GM12873 (cell line): ENCODE measurements around the gene GALNTL6.

Source experiments
- TF ChIP-seq, protein P1 (sequence below): IDR thresholded peaks from 2 replicates; pipeline ENCODE4 v1.5.1; 2012; ENCODE audit warnings: low read depth, mild to moderate bottlenecking, moderate library complexity, low read length, control low read depth; ENCODE audit not compliant: insufficient read depth; ENCODE audit errors: missing control alignments

GALNTL6 gene

DNA sequence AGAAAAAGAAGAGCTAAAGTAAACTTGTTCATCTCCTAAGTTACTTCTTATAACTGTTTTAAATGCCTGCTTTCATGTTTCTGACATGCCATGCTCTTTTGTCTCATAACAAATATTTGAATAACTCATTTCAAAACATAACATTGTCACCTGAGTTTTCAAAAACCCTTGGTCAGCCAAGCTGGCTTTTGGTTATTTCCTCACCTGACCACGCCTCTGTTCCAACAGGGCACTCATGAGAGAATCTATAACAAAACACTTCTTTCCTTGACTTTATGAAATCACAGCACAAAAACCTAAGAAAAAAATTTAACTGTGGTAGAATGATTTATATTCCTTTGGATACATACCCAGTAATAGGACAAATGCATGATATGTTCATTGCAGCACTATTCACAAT, 1182.5 kb downstream of the GALNTL6 start:
- TF ChIP-seq, protein P1, sequence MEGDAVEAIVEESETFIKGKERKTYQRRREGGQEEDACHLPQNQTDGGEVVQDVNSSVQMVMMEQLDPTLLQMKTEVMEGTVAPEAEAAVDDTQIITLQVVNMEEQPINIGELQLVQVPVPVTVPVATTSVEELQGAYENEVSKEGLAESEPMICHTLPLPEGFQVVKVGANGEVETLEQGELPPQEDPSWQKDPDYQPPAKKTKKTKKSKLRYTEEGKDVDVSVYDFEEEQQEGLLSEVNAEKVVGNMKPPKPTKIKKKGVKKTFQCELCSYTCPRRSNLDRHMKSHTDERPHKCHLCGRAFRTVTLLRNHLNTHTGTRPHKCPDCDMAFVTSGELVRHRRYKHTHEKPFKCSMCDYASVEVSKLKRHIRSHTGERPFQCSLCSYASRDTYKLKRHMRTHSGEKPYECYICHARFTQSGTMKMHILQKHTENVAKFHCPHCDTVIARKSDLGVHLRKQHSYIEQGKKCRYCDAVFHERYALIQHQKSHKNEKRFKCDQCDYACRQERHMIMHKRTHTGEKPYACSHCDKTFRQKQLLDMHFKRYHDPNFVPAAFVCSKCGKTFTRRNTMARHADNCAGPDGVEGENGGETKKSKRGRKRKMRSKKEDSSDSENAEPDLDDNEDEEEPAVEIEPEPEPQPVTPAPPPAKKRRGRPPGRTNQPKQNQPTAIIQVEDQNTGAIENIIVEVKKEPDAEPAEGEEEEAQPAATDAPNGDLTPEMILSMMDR: no peak

DNA sequence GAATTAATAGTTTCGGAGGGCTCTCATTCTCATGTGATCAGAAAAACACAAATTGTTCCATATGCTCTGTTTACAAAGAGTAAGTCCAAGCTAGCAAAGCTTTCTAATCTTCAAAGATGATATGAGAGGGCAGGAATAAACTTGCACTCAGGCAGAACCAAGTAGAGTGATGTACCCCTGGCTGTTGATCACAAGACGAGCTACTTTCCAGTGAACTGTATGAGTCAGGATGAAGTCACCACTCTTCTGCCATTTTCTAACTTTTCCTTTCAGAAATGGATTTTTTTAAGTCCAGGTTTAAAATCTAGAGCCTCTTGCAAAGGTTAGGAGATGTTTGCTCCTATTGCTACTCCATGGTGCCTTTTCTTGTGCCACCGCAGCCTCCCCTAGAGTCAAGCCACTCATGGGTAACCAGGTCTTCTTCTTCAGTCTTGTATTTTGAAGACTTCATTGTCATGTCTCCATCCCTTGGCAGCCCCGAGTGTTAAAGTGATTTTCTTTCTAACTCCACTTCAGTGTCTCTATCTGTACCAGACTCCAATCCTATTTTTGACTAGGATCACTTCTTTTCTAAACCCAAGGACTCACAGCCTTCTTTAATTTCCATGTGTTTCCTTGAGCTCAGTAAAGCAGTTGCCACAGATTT, 1183.5 kb downstream of the GALNTL6 start:
- TF ChIP-seq, protein P1: no peak

DNA sequence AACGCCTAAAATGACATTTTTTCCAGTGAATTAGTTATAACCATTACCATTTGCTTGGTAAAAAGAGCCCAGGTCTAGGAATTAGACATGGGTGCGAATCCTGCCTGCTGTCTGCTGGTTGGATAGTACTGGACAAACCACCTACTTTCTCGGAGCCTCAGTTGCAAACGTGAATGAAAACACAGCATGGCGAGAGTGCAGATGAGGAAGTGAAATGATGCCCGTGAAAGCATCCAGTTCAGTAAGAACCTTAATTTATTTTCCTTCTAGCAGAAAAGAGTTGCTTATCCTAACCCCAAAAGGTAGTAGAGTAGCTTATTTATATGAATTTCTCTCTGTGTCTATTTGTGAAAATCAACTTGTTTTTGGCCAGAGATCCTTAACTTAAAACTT, 1184.0 kb downstream of the GALNTL6 start:
- TF ChIP-seq, protein P1: no peak

DNA sequence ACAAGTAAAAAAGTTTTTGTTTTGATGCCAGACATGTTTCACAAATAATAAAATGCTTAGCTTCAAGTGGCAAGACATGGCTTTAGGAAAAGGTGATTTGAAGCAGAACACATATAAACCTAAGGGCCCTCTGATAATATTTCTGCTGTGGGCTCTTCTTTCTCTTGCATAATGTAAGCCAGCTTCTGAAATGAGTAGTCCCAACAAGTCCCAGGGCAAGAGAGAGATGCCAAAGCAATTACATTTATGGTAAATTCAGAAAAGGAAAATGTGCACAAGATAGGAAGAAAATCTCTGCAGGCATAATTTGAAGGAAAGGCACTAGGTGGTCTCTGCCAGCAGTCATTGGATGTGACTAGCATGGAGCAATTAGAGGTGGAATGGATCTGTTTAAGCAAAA, 1184.7 kb downstream of the GALNTL6 start:
- TF ChIP-seq, protein P1: no peak

DNA sequence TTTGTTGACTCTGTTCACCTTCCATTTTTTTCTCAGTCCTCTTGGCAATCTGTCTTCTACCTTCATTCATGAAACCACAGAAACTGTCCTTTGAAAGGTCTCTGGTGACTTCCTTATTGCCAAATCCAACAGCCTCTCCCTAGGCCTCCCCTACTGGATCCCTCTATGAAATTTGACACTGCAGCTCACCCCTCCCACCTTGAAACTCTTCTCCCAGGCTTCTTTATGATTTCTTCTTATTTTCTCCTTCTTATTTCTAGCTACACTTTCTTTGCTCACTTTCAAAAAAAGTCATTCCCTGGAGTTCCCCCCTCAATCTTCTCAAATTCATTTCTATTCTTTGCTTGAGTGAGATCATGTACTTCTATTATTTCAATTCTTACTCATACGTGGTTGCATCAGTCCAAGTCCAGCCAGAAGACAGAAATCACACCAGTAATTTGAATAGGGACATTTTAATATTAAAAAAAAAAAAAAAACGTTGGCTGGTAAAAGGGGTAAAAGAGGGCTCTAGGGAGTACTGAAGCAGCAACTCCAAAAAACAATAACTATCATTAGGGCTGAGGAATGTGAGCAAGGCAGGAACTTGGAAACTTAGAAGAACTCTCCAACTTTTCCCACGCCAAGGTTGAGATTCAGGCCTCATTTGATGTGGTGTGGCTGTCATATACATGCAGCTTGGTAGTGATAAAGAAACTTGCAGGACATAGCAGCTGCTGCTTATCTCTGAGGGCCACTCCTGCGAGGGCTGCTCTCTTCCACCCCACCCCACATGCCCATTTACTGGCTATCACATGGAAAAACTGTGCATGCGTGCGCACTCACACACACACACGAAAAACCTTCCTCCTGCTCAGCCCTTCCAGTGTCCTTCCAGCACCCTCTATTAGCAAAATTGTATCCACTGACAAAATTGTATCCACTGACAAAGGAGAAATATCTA, 1185.6 kb downstream of the GALNTL6 start:
- TF ChIP-seq, protein P1: no peak

DNA sequence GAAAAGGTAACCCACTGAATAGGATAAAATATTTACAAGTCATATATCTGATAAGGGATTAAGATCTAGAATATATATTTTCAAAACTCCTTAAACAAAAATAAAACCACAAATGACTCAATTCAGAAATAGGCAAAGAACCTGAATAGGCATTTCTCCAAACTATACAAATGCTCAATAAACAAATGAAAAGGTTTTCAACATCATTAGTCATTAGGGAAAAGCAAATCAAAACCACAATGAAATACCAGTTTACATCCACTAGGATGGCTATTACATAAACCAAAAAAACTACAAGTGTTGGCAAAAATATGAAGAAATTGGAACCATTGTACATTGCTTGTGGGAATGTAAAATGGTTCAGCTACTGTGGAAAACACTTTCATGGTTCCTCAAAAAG, 1188.4 kb downstream of the GALNTL6 start:
- TF ChIP-seq, protein P1: no peak

DNA sequence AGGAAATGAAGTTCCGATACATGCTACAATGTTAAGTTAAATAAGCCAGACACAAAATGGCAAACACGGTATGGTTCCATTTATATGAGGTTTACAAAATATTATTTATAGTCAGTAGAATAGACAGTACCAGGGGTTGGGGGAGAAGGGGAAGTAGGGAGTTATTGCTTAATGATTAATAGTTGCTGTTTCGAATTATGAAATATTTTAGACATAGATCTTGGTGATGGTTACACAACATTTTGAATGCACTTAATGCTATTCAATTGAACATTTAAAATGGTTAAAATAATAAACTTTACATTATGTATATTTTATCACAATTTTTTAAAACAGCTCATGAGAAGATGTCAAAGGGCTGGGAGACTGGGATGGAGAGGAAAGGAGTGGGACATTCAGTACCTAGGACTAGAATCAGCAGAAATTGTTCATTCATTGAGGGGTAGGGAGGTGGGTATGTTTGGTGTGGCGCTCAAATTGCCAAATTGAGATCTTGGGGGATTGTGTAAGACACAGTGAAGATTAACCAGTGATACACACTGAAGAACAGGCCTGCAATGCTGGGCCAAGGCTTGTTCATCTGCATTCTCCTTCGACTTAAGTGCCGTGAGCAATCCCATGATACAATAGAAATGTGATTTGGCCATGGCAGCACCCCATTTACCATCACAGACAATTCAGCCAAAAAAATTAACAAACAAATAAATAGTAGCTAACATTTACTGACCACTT, 1189.8 kb downstream of the GALNTL6 start:
- TF ChIP-seq, protein P1: no peak
